HG02763 (cell line): Measurements from ENCODE around the gene SLC25A18.
"Not testable (repeated sequence)": the region's sequence is repeated elsewhere in the genome, so short reads cannot be mapped to it uniquely, and the experiment has no call there.

ENCODE experiments used
- ATAC-seq: cut with Tn5 transposase; IDR thresholded peaks from one replicate; pipeline ENCODE4 v1.9.1; 2021; ENCODE audit warnings: mild to moderate bottlenecking, moderate library complexity; ENCODE audit not compliant: unreplicated experiment

SLC25A18 gene

GRCh38 chr22:17562906-17563870 lies at the start of gene SLC25A18:
Gene SLC25A18, plus strand, starts transcription at chr22:17563498. Its CDS starts 16,447 bp downstream, at chr22:17579945.
- ATAC-seq, result no peak

GRCh38 chr22:17513612-17514011 lies 49.7 kb upstream of the SLC25A18 start:
- ATAC-seq, result no peak

DNA sequence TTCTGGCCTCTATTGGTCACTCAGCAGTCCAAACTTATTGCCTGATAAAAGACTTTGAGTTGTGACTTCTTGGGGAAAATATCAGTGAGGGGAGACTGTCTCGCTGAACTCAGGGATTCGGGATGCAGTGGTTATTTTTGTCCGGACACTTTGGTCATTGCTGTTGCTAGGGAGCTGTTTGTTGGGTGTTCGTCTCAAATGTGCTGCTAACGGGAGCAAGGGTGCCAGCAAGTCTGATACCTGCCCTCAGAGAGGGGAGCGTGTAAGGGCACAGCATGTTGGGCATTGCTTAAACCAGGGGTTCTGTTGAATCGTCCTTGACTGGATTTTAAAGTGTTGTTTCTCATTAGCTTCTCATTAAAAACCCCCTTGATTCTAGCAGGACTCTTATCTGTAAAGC lies 49.2 kb upstream of the SLC25A18 start:
- ATAC-seq, result no peak

GRCh38 chr22:17518406-17518805 lies 44.9 kb upstream of the SLC25A18 start:
- ATAC-seq, result no peak

- not testable (repeated sequence) for ATAC-seq
These were observed 41.3 kb upstream of the SLC25A18 start for GRCh38 chr22:17521971-17522370.

DNA sequence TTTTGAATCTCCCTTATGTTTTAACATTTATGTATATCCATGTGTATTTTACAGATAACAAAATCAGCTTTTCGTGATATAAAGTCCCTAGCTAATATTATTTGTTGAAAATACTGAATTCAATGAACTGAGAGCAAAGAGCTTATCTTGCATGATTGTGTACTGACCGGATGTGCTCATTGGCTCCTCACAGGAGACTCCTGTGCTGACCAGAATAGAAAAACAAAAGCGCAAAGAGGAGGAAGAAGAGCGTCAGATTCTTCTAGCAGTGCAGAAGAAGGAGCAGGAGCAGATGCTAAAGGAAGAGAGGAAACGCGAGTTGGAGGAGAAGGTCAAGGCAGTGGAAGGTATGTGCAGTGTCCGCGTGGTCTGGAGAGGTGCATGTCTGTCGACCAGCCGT lies 39.4 kb upstream of the SLC25A18 start:
- ATAC-seq, result no peak

DNA sequence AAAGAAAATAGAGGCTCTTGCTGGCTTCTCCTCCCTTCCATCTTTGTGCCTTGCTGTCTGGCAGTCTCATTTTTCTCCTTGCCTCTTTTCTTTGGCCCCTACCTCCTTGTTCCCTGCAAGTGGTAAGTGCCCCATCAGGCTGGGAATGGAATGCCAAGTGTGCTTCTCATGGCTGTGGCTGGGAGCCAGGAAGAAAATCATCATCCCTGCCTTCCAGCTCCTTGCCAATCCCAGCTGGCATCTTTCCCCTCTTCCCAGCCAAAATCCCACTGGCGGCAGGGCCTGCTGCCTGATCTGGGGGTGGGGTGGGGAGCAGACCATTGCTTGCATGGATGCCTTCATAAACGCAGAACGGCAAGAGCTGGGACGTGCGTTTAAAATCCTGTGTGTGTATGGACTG lies 27.0 kb upstream of the SLC25A18 start:
- no peak for ATAC-seq

GRCh38 chr22:17537155-17537554 lies 26.1 kb upstream of the SLC25A18 start:
- no peak for ATAC-seq

GRCh38 chr22:17540481-17540880 lies 22.8 kb upstream of the SLC25A18 start:
- no peak for ATAC-seq

DNA sequence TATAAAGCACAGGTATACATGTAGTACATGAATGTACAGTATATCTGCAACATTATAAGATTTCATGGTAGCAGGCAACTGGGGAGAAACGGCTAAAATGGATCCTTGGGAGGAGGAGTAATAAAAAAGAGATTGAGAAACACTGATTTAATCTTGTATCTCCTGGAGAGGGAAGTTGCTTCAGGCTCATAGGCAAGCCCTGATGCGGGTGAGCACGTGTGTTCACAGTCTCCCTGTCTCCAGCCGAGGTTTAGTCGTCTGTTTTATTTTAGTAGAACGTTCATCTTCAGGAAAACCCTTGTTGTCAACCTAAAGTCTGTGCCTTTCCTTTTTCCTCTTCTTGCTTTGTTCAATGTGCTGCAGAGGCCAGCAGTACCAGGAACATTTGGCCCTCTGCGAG lies 21.8 kb upstream of the SLC25A18 start:
- ATAC-seq, result no peak

DNA sequence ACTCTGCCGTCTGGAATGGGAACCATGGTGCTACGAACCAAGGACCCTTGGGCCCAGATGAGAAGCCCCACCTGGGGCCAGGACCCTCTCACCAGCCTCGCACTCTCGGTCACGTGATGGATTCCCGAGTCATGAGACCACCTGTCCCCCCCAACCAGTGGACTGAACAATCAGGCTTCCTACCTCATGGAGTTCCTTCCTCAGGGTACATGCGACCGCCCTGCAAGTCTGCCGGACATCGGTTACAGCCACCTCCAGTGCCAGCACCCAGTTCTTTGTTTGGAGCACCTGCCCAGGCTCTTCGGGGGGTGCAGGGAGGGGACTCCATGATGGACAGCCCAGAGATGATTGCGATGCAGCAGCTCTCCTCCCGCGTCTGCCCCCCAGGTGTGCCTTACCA lies 20.8 kb upstream of the SLC25A18 start:
- no peak for ATAC-seq

- no peak for ATAC-seq
These were observed 15.1 kb upstream of the SLC25A18 start for GRCh38 chr22:17548010-17548755.

DNA sequence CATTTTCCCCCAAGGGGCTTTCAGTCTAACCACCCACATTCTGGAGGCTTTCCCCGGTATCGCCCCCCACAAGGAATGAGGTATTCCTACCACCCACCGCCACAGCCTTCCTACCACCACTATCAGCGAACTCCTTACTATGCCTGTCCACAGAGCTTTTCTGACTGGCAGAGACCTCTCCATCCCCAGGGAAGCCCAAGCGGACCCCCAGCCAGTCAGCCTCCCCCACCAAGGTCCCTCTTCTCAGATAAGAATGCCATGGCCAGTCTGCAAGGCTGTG lies 14.6 kb upstream of the SLC25A18 start:
- no peak for ATAC-seq

- ATAC-seq, result no peak
These were observed 14.1 kb upstream of the SLC25A18 start for GRCh38 chr22:17549183-17549582.

- no peak for ATAC-seq
These were observed 13.6 kb upstream of the SLC25A18 start for GRCh38 chr22:17549655-17550054.

DNA sequence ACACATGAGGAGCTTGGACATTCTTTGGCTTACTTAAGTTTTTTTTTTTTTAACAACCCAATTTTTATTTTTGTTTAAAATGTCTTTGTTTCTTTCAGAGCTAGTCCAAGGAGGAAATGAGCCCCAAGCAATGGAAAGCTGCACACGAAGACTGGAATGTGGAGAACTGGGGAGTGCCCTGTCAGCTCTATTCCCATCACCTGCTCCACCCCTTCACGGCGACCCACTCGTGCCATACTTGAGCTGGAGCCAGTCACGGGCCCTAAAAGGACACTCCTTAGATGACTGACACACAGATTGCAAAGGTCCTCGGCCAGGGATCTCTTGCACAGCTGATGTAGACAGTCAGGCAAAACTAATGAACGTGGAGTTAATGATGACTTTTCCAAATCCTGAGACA lies 10.6 kb upstream of the SLC25A18 start:
- no peak for ATAC-seq

DNA sequence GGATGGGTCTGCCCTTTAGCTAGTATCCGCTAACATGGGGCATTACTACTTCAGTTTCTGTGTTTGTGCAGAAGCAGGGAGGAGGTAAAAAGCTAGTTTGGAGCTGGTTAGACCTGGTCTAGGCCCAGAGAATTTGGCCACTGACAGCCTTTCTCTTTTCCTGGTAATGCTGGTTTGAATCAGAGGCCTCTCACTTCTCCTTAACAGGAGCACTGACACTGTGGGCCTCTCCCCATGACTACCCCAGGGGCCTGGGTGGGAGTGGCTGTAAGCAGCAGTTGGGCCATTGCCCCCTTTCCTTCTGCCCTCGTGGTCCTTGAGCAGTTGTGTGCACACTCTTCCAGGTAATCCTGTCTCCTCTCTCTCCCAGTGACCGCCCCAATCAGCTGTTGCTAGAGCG lies 8.5 kb upstream of the SLC25A18 start:
- ATAC-seq, result no peak

DNA sequence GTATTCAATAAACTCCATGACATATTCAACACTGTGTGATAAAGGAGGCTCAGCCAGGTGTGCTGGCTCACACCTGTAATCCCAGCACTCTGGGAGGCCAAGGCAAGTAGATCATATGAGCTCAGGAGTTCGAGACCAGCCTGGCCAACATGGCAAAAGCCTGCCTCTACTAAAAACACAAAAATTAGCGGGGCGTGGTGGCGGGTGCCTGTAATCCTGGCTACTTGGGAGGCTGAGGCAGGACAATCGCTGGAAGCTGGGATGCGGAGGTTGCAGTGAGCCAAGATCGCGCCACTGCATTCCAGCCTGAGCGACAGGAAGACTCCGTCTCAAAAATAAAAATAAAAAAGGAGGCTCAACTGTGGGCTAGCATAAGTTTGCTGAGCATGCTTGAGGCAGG lies 4.1 kb upstream of the SLC25A18 start:
- no peak for ATAC-seq

- ATAC-seq, result no peak
These were observed 666 bp downstream of the SLC25A18 start for GRCh38 chr22:17563936-17564391.

DNA sequence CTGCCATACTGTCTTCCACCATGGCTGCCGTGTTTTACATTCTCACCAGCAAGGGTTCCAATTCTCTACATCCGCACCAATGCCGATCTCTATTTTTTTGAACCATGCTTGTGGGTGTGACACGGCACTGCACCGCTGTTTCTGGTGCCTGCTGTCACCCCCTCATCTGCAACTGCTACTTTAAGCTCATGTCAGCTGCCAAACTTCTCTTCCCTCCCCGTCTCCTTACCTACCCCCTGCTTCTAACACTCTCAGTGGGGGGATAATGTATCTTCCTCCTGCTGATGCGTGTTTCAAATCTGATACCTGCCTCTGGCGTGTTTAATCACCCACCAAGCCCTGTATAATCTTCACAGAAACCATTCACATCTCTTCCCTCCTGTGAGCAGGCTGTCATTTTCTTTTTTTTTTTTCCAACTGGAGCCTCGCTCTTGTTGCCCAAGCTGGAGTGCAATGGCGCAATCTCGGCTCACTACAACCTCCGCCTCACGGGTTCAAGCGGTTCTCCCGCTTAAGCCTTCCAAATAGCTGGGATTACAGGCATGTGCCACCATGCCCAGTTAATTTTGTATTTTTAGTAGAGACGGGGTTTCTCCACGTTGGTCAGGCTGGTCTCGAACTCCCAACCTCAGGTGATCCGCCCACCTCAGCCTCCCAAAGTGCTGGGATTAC lies 2.9 kb downstream of the SLC25A18 start:
- ATAC-seq, result not testable (repeated sequence)

DNA sequence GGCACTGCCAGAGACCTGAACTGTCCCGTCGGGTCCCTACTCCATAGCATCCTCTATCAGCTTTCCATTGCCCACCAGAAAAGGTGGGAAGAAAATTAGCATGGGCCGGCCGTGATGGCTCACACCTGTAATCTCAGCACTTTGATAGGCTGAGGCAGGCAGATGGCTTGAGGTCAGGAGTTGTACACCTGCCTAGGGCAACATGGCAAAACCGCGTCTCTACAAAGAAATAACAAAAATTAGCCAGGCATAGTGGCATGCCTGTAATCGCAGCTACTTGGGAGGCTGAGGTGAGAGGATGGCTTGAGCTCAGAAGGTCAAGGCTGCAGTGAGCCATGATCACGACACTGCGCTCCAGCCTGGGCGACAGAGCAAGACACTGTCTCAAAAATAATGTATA lies 3.5 kb downstream of the SLC25A18 start:
- no peak for ATAC-seq
